Measurements from ENCODE around the gene ZC3H6.
A peak's percentile ranks its signal among the peaks of the same experiment; 100 is the strongest.

The ZC3H6 gene, protein sequence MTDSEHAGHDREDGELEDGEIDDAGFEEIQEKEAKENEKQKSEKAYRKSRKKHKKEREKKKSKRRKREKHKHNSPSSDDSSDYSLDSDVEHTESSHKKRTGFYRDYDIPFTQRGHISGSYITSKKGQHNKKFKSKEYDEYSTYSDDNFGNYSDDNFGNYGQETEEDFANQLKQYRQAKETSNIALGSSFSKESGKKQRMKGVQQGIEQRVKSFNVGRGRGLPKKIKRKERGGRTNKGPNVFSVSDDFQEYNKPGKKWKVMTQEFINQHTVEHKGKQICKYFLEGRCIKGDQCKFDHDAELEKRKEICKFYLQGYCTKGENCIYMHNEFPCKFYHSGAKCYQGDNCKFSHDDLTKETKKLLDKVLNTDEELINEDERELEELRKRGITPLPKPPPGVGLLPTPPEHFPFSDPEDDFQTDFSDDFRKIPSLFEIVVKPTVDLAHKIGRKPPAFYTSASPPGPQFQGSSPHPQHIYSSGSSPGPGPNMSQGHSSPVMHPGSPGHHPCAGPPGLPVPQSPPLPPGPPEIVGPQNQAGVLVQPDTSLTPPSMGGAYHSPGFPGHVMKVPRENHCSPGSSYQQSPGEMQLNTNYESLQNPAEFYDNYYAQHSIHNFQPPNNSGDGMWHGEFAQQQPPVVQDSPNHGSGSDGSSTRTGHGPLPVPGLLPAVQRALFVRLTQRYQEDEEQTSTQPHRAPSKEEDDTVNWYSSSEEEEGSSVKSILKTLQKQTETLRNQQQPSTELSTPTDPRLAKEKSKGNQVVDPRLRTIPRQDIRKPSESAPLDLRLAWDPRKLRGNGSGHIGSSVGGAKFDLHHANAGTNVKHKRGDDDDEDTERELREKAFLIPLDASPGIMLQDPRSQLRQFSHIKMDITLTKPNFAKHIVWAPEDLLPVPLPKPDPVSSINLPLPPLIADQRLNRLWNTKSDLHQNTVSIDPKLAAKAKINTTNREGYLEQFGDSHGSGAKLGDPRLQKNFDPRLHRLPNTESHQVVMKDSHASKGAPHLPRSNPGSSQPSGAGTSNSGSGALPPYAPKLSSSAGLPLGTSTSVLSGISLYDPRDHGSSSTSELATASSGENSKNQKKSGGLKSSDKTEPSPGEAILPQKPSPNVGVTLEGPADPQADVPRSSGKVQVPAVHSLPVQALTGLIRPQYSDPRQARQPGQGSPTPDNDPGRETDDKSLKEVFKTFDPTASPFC

DNA sequence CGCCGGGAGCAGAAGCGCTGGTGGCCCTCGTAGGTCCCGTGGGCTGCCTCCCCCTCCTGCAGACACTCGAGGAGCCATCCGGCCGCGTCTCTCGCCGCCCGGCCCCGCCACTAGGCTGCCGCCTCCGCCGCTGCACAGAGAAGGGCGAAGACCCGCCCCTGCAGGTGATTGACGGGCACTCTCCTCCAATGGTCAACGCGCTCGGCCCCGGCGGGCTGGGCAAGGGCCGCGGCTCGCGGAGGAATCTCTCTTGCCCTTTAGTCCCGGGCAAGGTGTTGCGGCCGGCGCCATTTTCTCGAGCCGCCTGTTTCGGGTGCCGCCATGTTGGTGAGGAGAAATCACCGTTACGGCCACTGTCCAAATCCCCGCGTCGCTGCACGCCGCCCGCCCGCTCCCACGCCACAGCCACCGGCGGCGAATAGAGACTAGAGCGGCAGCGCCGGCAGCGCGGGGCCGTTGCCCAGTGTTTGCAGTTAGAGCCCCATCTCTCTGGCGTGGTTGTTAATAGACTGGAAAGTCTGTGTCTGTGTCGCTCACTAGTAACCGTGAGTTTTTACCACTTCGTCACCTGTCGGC lies at the start of gene ZC3H6:
Gene ZC3H6 (plus strand): TSS at position 287 of the 576 bp plus-strand sequence. CDS start 398 bp downstream, outside the sequence.
- H3K4me3 ChIP-seq (replicated peaks in 1 of 2; ENCODE audit: low read depth in 2 of 2, low read length in 2 of 2): peak within 1 kb of the TSS; percentile 82 to 90
- DNase-seq (ENCODE audit: low read depth in 2 of 2): peak; percentile 98 to 99
- TF ChIP-seq, protein P1, sequence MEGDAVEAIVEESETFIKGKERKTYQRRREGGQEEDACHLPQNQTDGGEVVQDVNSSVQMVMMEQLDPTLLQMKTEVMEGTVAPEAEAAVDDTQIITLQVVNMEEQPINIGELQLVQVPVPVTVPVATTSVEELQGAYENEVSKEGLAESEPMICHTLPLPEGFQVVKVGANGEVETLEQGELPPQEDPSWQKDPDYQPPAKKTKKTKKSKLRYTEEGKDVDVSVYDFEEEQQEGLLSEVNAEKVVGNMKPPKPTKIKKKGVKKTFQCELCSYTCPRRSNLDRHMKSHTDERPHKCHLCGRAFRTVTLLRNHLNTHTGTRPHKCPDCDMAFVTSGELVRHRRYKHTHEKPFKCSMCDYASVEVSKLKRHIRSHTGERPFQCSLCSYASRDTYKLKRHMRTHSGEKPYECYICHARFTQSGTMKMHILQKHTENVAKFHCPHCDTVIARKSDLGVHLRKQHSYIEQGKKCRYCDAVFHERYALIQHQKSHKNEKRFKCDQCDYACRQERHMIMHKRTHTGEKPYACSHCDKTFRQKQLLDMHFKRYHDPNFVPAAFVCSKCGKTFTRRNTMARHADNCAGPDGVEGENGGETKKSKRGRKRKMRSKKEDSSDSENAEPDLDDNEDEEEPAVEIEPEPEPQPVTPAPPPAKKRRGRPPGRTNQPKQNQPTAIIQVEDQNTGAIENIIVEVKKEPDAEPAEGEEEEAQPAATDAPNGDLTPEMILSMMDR (IDR thresholded peaks at IDR 0.05; ENCODE audit: low read depth, low read length): peak; percentile 18

DNA sequence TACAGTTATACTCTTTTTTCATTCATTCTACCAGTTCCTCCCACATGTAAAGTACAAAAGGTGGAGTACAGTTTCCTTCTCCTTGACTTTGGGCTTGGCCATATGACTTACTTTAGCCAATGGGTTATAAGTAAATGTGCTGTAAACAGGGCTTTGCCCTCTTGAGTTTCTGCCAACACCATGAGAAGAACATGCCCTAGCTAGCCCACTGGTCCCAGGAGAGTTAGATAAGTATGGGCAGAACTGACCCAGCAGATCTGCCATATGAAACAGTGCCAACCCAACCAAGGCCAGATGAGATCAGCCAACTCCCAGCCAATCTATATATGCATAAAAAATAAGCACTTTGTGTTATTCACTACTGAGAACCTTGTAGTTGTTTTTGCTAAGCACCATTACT lies 46.0 kb upstream of the ZC3H6 start:
- H3K4me3 ChIP-seq (replicated peaks in 1 of 2; ENCODE audit: low read depth in 2 of 2, low read length in 2 of 2): no peak overlapping the region
- DNase-seq (ENCODE audit: low read depth in 2 of 2): peak; percentile 33 to 81
- TF ChIP-seq, protein P1 (IDR thresholded peaks at IDR 0.05; ENCODE audit: low read depth, low read length): no peak

DNA sequence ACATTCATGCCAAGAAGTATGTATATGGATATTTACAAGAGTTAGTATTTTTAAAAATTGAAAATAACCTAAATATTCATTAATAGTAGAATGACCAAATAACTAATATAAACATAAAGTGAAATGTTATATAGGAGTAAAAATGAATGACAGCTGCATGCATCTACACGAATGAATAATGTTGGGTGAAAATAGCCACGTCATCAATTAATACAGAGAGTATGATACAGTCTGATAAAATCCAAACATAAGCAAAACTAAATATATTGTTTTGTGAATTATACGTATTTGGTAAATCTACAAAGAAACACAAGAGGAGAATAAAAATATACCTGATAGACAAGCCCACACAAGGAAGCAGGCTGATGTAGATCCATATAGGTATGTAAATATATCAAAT lies 45.0 kb upstream of the ZC3H6 start:
- TF ChIP-seq, protein P1 (IDR thresholded peaks at IDR 0.05; ENCODE audit: low read depth, low read length): no peak
- no peak for DNase-seq (ENCODE audit: low read depth in 2 of 2)
- H3K4me3 ChIP-seq (replicated peaks in 1 of 2; ENCODE audit: low read depth in 2 of 2, low read length in 2 of 2): no peak overlapping the region

DNA sequence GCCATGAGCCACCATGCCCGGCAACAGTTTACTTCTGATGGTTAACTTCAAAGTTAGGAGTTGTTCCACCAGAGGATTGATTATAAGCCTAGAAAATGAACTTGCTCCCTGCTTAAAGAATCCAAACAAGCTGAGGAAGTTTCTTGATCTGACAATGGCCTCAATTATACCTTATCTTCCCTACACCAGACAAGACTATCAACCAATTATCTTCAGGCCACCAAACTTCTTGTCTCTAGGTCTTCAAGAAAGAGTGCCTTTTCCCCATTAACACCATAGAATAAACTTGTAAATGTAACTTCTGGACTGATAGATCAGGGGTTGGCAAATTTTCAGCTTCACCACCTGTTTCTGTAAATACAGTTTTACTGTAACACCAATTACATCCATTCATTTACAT lies 35.5 kb upstream of the ZC3H6 start:
- TF ChIP-seq, protein P1 (IDR thresholded peaks at IDR 0.05; ENCODE audit: low read depth, low read length): no peak
- no peak overlapping the region for H3K4me3 ChIP-seq (replicated peaks in 1 of 2; ENCODE audit: low read depth in 2 of 2, low read length in 2 of 2)
- no peak for DNase-seq (ENCODE audit: low read depth in 2 of 2)

DNA sequence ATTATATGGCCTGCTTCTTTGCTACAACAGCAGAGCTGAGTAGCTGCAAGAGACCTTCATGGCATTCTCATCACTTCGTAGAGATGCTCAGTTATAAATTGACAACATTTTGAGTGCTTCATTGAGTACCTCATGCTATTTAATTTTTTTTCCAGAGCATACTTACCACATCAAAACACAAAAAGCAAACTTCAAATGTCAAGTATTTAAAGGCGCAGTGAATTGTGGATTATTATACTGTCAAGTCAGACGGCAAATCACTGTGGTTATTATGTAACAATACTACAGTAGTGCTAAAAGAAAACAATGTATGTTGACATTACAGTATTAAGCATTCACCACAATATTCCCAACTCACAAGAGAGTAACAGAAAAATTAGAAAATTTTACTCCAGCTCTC lies 33.0 kb upstream of the ZC3H6 start:
- no peak for DNase-seq (ENCODE audit: low read depth in 2 of 2)
- TF ChIP-seq, protein P1 (IDR thresholded peaks at IDR 0.05; ENCODE audit: low read depth, low read length): no peak
- no peak overlapping the region for H3K4me3 ChIP-seq (replicated peaks in 1 of 2; ENCODE audit: low read depth in 2 of 2, low read length in 2 of 2)

DNA sequence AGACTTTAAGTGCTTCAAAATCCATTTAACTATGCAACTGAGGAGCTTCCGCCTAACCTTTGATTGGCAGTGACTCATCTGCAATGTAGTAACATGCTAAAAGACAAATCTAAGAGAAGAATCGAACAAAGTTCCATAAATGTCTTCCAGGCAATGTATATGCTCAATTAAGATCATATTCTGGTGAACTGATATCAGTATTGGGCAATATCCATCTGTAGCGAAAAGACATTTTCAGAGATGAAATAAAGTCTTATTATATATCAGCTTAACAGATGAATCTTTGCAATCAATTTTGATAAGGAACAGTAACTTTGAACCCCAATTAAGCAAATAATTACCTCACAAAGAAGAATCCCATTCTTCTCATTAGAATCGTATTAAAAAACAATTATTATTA lies 32.2 kb upstream of the ZC3H6 start:
- no peak overlapping the region for H3K4me3 ChIP-seq (replicated peaks in 1 of 2; ENCODE audit: low read depth in 2 of 2, low read length in 2 of 2)
- DNase-seq (ENCODE audit: low read depth in 2 of 2): no peak
- TF ChIP-seq, protein P1 (IDR thresholded peaks at IDR 0.05; ENCODE audit: low read depth, low read length): no peak

Data from cardiac fibroblast (primary cell).